Transverse colon (tissue), 4 donors: ENCODE data around the gene HMX1. TPM values are rescaled to one million over a fixed set of nuclear protein-coding genes. Genes with fewer than 3 reads are reported as not detected.

Source experiments
- DNase-seq: peaks from one replicate; pipeline ENCODE4 v3.0.0-alpha.2; 2019
- H3K27ac ChIP-seq, 4 donors: fragments of 200-600 bp; sonication (generic); 2 replicates each; pipeline ENCODE4 v1.5.1; 2016 to 2018; ENCODE audit warnings: inconsistent platforms in 4 of 4
- H3K27me3 ChIP-seq: fragments of 200-600 bp; sonication (generic); 2 replicates; pipeline ENCODE4 v1.5.1; 2017; ENCODE audit warnings: inconsistent platforms
- H3K36me3 ChIP-seq, 4 donors: fragments of 200-600 bp; sonication (generic); 2 replicates each; pipeline ENCODE4 v1.5.1; 2017 to 2019; ENCODE audit warnings: inconsistent platforms in 4 of 4
- H3K4me1 ChIP-seq, 4 donors: fragments of 200-600 bp; sonication (generic); 2 replicates each; pipeline ENCODE4 v1.5.1; 2017 to 2020; ENCODE audit warnings: inconsistent platforms in 4 of 4
- H3K4me3 ChIP-seq, 4 donors: fragments of 200-600 bp; sonication (generic); 1 replicate in 1 of 4; 2 replicates in 3 of 4; pipeline versions ENCODE4 v1.5.1 to v1.6.1; 2017 to 2019; ENCODE audit warnings: inconsistent platforms in 4 of 4
- H3K9me3 ChIP-seq, 2 donors: fragments of 200-600 bp; sonication (generic); 2 replicates each; pipeline ENCODE4 v1.5.1; 2017 to 2019; ENCODE audit warnings: inconsistent platforms in 2 of 2
- CTCF ChIP-seq, 5 experiments: fragments of 200-600 bp in 3 of 5; fragments of 450-650 bp in 2 of 5; sonication (generic) in 3 of 5; IDR thresholded peaks; 1 replicate in 2 of 5; 2 replicates in 3 of 5; pipeline ENCODE4 v1.5.1; 2016 to 2017; ENCODE audit warnings: antibody characterized with exemption in 5 of 5, inconsistent platforms in 3 of 5, mild to moderate bottlenecking in 2 of 5, moderate library complexity in 1 of 5
- EP300 ChIP-seq: sonication (generic); formaldehyde crosslinking; IDR thresholded peaks from one replicate; pipeline ENCODE4 v1.6.1; 2017; ENCODE audit warnings: antibody characterized with exemption, low read depth
- POLR2A ChIP-seq: fragments of 450-650 bp; IDR thresholded peaks from one replicate; pipeline ENCODE4 v1.6.1; 2016; ENCODE audit warnings: antibody characterized with exemption, mild to moderate bottlenecking, moderate library complexity
- POLR2AphosphoS5 ChIP-seq, 3 donors: sonication (generic); formaldehyde crosslinking; IDR thresholded peaks; one replicate each; pipeline ENCODE4 v1.6.1; 2016; ENCODE audit warnings: antibody characterized with exemption in 3 of 3
- WGBS, 2 donors: methylation state at CpG; one replicate each; pipeline ENCODE4 v1.1.5; 2018; ENCODE audit warnings: low coverage in 1 of 2; 5-methylcytosine and 5-hydroxymethylcytosine counted together
- in situ Hi-C, 4 donors: fragments of 200-750 bp; cut with MboI; loops; one replicate each; pipeline versions ENCODE4 v1.15.0 to v1.15.1; 2017; ENCODE audit warnings: low sequenced_read_pairs in 3 of 4, low pct_ligation_motif_present in 1 of 4, low pct_unique_long_range_greater_than_20kb in 1 of 4
- intact Hi-C: fragments of 100-400 bp; cut with DNase I; formaldehyde crosslinking; loops from one replicate; pipeline ENCODE4 v1.15.1; 2023; ENCODE audit warnings: low total_unique reads
- total RNA-seq, 4 donors: library from RNA; depleted of rRNA; stranded (reverse); fragments of >200 nt; gene quantifications; one replicate each; pipeline ENCODE4 v1.1.0, GENCODE V29; 2016

HMX1 gene
- total RNA-seq, 4 donors from 2014 or later = not detected

GRCh38 chr4:8874003-8874895 is 2.6 kb upstream of the HMX1 start:
- Histone ChIP-seq H3K9me3 (no peaks in the 10 kb centered on the region), H3K27me3 (peaks cover 97% of the 10 kb centered on the region), H3K27ac (no peak overlapping the region), H3K36me3 (no peaks in the 10 kb centered on the region), H3K4me3 (no peak overlapping the region), H3K4me1 (peaks cover 0 to 5% (median 1%) of the 10 kb centered on the region in 4 donors)
- intact Hi-C loops = no loop called here
- no peak for DNase-seq
- in situ Hi-C loops = no loop called here
- TF ChIP-seq POLR2AphosphoS5 (IDR thresholded peaks at IDR 0.05) (no peak), EP300 (no peak), POLR2A (no peak), CTCF (IDR thresholded peaks at IDR 0.05) (no peak)
- 24% methylated on average over 34 of the region's 71 CpGs; no CpG with 5 or more reads in 1 of the 2 donors for WGBS, 2 donors

DNA sequence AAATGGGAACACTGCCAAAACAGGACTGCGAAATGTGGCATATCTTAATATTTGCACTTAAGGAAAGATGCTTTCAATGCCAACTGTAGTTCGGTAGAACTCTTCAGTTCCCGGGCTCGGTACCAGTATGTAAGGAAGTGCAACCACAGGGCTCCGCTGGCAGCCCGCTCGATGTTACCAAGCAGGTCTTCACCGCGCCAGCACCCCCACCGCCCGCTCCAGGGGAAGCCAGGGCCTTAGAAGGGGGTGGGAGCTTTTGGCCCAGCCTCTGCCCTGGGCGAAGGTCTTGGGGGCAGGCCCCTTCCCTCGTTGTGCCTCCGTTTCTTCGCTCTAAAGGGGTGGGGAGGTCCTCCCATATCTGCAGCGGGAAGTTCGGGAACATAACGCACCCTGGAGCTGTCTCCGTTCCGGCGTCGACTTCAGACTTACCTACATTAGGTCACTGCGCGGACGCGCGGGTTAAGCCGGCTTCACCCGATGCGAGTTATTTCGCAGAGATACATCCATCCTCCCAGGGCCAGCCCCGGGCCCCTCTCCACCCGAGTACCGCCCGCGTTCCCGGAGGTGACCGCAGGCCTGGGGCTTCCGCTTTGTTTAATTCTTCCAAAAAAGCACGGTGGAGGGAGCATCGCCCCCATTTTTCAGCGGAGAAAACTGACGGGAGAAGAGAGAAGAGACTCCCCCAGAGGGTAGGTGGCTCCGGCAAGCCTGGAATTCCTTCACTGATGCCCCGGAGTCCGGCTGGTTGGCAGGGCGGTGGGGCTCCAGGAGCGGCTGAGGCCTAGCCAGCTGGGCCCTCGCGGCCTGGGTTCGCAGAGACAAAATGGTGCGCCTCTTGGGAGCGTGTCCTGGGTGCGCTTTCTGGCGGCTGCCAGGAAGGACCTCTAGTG is 1.0 kb upstream of the HMX1 start:
- Histone ChIP-seq H3K36me3 (no peaks in the 10 kb centered on the region), H3K4me1 (peaks cover 0 to 5% (median 1%) of the 10 kb centered on the region in 4 donors), H3K27me3 (peaks cover 97% of the 10 kb centered on the region), H3K27ac (no peak overlapping the region), H3K4me3 (no peak overlapping the region), H3K9me3 (no peaks in the 10 kb centered on the region)
- WGBS, 2 donors = 12 to 22% methylated on average over 9 to 29 of the region's 55 CpGs
- intact Hi-C loops (no loop called here), in situ Hi-C loops (no loop called here)
- DNase-seq = no peak
- no peak for TF ChIP-seq POLR2AphosphoS5 (IDR thresholded peaks at IDR 0.05)
- no peak for TF ChIP-seq CTCF (IDR thresholded peaks at IDR 0.05)
- no peak for TF ChIP-seq EP300
- TF ChIP-seq POLR2A = no peak

GRCh38 chr4:8870647-8871416 is 807 bp downstream of the HMX1 start:
- no peak overlapping the region for H3K27ac ChIP-seq
- 5 to 9% methylated on average over 4 to 15 of the region's 52 CpGs for WGBS, 2 donors
- intact Hi-C loops (no loop called here), in situ Hi-C loops (no loop called here)
- no peak for TF ChIP-seq POLR2A
- TF ChIP-seq CTCF (IDR thresholded peaks at IDR 0.05) = no peak
- TF ChIP-seq POLR2AphosphoS5 (IDR thresholded peaks at IDR 0.05) = no peak
- TF ChIP-seq EP300 = no peak
- H3K4me3 ChIP-seq = no peak overlapping the region
- peaks cover 0 to 5% (median 1%) of the 10 kb centered on the region in 4 donors for H3K4me1 ChIP-seq
- peaks cover 97% of the 10 kb centered on the region for H3K27me3 ChIP-seq
- no peaks in the 10 kb centered on the region for H3K9me3 ChIP-seq
- no peaks in the 10 kb centered on the region for H3K36me3 ChIP-seq
- DNase-seq = no peak
